GM18861 (cell line): ENCODE results near the gene RNF223.

ENCODE experiments used
- ATAC-seq: cut with Tn5 transposase; IDR thresholded peaks from one replicate; pipeline ENCODE4 v1.9.1; 2021; ENCODE audit not compliant: unreplicated experiment

Gene RNF223

GRCh38 chr1:1047407-1047806 is 26.7 kb downstream of the RNF223 start:
- no peak for ATAC-seq

- no peak for ATAC-seq
Measured at GRCh38 chr1:1046767-1047166, 27.3 kb downstream of the RNF223 start.

DNA sequence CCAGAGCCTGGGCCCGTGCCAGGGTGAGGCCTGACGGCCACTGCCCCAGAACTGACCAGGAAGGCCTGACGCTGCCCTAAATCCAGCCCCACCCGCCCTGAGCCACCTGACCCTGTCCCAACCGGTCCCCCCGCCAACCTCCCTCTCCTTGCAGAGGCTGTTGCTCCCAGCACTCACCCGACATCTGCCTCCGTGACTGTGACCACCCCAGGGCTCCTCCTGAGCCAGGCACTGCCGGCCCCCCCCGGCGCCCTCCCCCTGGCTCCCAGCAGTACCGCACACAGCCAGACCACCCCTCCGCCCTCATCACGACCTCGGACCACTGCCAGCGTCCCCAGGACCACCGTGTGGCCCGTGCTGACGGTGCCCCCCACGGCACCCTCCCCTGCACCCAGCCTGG is 27.9 kb downstream of the RNF223 start:
- no peak for ATAC-seq

DNA sequence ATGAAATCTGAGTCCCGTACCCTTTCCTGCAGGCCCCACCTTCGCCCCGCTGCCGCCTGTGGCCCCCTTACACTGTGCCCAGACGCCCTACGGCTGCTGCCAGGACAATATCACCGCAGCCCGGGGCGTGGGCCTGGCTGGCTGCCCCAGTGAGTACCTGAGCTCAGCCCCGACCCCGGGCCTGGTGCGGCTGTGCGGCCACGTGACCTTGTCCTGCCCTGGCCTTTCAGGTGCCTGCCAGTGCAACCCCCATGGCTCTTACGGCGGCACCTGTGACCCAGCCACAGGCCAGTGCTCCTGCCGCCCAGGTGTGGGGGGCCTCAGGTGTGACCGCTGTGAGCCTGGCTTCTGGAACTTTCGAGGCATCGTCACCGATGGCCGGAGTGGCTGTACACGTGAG is 29.0 kb downstream of the RNF223 start:
- no peak for ATAC-seq

- ATAC-seq = no peak
Measured at GRCh38 chr1:1044455-1045078, 29.5 kb downstream of the RNF223 start.

- no peak for ATAC-seq
Measured at GRCh38 chr1:1043921-1044320, 30.2 kb downstream of the RNF223 start.

GRCh38 chr1:1043411-1043810 is 30.7 kb downstream of the RNF223 start:
- ATAC-seq = no peak

GRCh38 chr1:1042835-1043234 is 31.3 kb downstream of the RNF223 start:
- ATAC-seq = no peak

DNA sequence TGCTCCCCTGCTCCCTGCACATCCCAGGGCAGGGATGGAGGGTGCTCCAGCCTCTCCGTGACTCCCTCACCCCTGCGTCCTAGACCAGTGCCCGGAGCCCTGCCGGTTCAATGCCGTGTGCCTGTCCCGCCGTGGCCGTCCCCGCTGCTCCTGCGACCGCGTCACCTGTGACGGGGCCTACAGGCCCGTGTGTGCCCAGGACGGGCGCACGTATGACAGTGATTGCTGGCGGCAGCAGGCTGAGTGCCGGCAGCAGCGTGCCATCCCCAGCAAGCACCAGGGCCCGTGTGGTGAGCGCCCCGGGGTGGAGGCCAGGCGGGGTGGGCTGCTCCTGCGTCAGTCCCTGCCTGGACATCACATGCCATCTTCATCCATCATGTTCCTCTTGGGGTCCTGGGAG is 32.2 kb downstream of the RNF223 start:
- no peak for ATAC-seq

DNA sequence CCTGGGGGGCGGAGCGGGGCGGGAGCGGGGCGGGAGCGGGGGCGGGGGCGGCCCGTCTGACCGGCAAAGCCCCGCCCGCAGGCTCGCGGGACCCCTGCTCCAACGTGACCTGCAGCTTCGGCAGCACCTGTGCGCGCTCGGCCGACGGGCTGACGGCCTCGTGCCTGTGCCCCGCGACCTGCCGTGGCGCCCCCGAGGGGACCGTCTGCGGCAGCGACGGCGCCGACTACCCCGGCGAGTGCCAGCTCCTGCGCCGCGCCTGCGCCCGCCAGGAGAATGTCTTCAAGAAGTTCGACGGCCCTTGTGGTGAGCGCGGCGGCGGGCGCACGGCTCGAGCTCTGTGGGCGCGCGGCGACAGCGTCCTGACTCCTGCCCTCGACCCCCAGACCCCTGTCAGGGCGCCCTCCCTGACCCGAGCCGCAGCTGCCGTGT is 33.0 kb downstream of the RNF223 start:
- no peak for ATAC-seq

DNA sequence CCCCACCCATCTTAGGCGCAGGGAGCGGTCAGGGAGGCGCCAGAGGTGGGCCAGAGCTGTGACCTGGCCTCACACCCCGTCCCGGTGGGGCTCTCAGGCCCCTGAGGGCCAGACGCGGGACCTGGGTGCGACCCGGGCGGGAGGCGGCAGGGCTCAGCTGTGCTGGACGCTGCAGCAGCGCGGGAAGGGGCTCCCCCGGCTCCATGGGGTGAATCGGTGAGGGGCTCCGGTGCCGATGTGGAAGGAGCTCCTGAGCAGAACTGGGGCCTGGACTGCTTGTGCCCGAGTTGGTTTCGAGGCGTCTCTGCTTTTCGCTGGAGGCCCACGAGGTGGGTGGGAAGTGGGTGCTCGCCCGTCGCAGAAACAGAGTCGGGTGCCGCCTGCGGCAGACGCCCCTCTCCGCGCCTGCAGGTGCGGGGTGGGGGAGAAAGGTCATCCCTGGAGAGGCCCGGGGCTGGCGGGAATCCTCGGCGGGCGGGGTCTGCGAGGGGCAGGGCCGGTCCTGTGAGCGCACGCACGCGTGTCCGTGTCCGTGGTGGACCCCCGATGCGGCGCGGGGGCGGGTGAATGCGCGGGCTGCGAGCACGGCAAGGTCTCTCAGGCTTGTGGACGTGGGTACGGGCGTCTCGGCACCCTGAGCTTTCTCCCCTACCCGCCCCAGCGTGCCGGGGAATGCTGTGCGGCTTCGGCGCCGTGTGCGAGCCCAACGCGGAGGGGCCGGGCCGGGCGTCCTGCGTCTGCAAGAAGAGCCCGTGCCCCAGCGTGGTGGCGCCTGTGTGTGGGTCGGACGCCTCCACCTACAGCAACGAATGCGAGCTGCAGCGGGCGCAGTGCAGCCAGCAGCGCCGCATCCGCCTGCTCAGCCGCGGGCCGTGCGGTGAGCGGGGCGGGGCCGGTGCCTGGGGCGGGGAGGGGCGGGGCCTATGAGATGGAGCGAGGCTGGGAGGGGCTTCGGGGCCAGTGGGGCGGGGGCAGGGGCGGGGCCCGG is 33.8 kb downstream of the RNF223 start:
- ATAC-seq = peak; percentile 39

DNA sequence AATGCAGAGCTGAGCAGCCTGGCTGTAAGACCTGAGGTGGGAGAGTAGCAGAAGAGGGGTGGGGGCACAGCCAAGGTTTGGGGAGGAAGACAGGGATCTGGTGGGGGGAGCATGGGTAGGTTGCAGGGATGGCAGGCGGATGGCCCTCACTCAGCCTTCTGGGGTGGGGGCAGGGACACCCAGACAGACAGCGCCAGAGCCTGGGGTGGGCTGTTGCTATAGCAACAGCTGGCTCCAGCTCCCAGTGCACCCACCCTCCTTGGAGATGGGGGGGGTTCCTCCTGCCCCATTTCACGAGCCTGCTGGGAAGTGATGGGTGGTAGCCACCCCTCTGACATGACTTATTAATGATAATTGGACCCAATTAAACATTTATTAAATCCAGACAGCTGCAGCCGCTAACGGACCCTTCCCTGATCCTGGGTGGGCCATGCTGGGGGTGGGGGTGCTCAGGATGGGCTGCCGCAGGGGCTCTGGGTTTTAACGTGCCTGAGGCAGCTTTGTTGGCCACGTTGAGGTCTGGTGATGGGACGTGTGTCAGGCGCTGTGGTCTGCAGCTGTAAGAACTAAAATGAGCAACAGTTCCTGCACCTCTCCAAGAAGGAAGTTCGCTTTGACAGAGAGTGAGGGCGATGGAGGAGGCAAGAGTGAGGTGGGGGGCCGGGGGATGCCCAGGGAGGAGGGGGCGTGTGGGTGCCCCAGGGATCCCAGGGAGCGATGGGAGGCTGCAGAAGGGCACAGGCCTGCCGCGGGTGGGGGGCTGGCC is 34.8 kb downstream of the RNF223 start:
- no peak for ATAC-seq

DNA sequence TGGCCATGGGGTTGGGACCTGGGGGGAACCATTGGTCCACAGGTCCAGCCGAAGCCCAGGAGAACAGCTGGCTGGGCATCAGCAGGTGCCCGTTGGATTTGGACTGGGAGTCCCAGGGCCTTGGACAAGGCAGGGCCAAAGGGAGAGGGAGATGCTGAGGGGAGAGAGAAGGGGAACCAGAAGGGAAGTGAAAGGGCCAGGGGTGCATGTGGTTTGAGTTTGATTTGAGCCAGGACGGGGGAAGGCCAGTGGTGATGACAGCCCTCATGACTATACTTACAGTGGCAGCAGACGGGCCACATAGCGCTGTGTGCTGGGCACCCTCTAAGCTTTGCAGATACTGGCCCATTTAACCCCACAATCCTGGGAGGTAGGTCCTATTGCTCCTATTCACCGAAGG is 35.4 kb downstream of the RNF223 start:
- ATAC-seq = no peak

DNA sequence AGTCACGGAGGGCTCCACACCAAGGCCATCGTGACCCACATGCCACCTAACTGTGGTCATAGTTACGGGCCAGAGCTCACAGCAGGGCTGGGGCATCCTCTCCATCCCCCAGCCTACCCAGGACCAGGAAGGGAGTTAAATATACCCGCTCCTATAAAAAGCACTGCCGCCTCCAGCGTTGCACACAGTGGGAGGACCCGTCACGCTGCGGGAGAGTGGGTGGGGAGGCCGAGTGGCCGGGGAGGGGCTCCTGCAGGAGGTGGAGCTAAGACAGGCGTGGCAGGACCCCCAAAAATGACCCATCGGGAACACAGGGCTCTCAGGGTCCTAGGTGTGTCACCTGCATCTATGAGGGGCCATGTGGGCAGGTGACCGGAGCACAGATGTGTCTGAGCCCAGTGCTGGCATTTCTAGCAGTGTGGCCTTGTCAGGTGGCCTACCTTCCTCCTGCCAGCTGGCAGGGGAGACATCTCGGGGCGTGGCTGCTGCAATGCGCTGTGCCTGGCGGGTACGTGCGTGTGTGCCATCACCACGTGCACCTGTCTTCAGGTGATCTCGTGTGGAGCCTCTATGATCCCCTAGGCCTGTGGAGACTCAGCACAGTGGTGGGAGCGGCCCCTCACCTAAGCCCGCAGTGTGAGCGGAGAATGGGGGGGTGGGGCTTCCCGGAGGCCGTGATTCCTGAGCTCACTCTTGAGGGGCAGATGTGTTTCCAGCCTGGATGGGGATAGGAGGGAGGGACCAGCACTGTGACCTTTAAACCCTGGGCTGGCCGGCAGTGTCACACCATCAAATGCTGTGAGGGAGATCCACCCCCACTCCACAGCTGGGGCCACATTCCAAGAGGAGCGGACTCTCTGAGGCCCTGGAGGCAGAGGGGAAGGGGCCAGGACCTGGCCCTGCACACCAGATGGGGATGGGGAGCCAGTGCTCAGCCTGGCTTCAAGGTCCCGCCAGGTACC is 36.5 kb downstream of the RNF223 start:
- no peak for ATAC-seq

- no peak for ATAC-seq
Measured at GRCh38 chr1:1035291-1035943, 38.7 kb downstream of the RNF223 start.

DNA sequence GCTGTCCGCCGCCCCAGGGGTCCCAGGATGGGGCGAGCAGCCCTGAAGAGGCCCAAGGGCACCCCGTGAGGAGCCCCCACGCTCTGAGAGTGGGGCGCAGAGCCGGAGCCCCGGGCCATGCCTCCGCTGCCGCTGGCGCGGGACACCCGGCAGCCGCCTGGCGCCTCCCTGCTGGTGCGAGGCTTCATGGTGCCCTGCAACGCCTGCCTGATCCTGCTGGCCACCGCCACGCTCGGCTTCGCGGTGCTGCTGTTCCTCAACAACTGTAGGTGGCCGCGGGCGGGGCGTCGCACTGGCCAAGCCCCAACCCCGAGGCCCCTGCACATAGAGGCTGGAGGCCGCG is 39.7 kb downstream of the RNF223 start:
- ATAC-seq = no peak

DNA sequence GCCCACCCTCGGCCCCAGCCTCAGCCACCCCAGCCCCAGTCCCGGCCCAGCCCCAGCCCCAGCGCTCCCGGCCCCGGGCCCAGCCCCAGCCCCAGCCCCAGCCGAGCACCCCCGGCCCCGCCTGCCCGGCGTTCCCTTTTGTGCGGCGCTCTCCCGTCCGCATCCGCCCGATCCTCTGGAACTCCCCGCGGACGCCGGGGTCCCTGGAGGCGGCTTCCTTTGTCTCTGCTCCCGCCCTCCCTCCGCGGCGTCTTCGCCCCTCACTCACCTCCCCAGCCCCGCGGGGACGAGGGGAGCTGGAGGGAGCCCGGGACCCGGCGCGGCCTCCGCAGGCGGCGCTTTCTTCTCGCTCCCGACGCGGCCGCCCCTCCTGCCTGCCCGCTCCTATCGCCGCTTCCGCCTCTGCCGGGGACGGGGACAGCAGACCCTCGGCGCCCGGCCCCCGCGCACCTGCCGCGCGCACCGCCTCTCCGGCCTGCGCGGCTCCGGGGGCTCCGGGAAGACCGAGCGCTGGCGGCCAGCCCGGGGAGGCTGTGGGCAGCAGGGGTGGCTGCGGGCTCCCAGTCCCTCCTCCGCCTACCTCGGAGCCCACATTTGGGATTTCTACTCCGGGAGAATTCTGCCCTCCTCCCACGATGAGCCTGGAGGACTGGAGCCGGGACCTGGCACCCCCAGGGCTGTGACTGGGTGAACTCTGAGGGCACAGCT is 40.2 kb downstream of the RNF223 start:
- no peak for ATAC-seq

- ATAC-seq = peak; percentile 81
Measured at GRCh38 chr1:1033009-1033587, 41.0 kb downstream of the RNF223 start.

- no peak for ATAC-seq
Measured at GRCh38 chr1:1032424-1032823, 41.7 kb downstream of the RNF223 start.
